ENCODE data around the gene PTPRK.
A peak's percentile ranks its signal among the peaks of the same experiment; 100 is the strongest.

PTPRK gene

GRCh38 chr6:128345278-128345677, 175.1 kb downstream of the PTPRK start:
- no peak for DNase-seq (ENCODE audit: low read depth)

- DNase-seq (ENCODE audit: low read depth), result no peak
Measured at GRCh38 chr6:128343706-128344105, 176.7 kb downstream of the PTPRK start.

GRCh38 chr6:128339635-128340450, 180.6 kb downstream of the PTPRK start:
- DNase-seq (ENCODE audit: low read depth), result no peak

GRCh38 chr6:128337619-128338018, 182.8 kb downstream of the PTPRK start:
- no peak for DNase-seq (ENCODE audit: low read depth)

GRCh38 chr6:128336436-128337095, 183.8 kb downstream of the PTPRK start:
- no peak for DNase-seq (ENCODE audit: low read depth)

GRCh38 chr6:128335963-128336362, 184.4 kb downstream of the PTPRK start:
- DNase-seq (ENCODE audit: low read depth), result no peak

- DNase-seq (ENCODE audit: low read depth), result no peak
Measured at GRCh38 chr6:128333581-128334223, 186.7 kb downstream of the PTPRK start.

- no peak for DNase-seq (ENCODE audit: low read depth)
Measured at GRCh38 chr6:128327890-128328289, 192.5 kb downstream of the PTPRK start.

- DNase-seq (ENCODE audit: low read depth), result no peak
Measured at GRCh38 chr6:128323011-128323410, 197.4 kb downstream of the PTPRK start.

- DNase-seq (ENCODE audit: low read depth), result no peak
Measured at GRCh38 chr6:128319946-128320345, 200.5 kb downstream of the PTPRK start.

- DNase-seq (ENCODE audit: low read depth), result no peak
Measured at GRCh38 chr6:128319157-128319556, 201.2 kb downstream of the PTPRK start.

- DNase-seq (ENCODE audit: low read depth), result no peak
Measured at GRCh38 chr6:128316258-128316929, 204.0 kb downstream of the PTPRK start.

GRCh38 chr6:128314190-128314589, 206.2 kb downstream of the PTPRK start:
- no peak for DNase-seq (ENCODE audit: low read depth)

- DNase-seq (ENCODE audit: low read depth), result no peak
Measured at GRCh38 chr6:128311944-128312570, 208.3 kb downstream of the PTPRK start.

- DNase-seq (ENCODE audit: low read depth), result no peak
Measured at GRCh38 chr6:128310451-128310850, 209.9 kb downstream of the PTPRK start.

- no peak for DNase-seq (ENCODE audit: low read depth)
Measured at GRCh38 chr6:128307671-128308070, 212.7 kb downstream of the PTPRK start.

- no peak for DNase-seq (ENCODE audit: low read depth)
Measured at GRCh38 chr6:128305976-128306375, 214.4 kb downstream of the PTPRK start.

GRCh38 chr6:128305228-128305627, 215.2 kb downstream of the PTPRK start:
- DNase-seq (ENCODE audit: low read depth), result peak; percentile 3

GRCh38 chr6:128303870-128304269, 216.5 kb downstream of the PTPRK start:
- DNase-seq (ENCODE audit: low read depth), result no peak

GRCh38 chr6:128302942-128303341, 217.5 kb downstream of the PTPRK start:
- no peak for DNase-seq (ENCODE audit: low read depth)

- no peak for DNase-seq (ENCODE audit: low read depth)
Measured at GRCh38 chr6:128295670-128296069, 224.7 kb downstream of the PTPRK start.

- no peak for DNase-seq (ENCODE audit: low read depth)
Measured at GRCh38 chr6:128290221-128290620, 230.2 kb downstream of the PTPRK start.

Measured in GM04504 (cell line).